Measurements from ENCODE around the gene G6PC3.

GRCh38 chr17:44122816-44123355, 52.4 kb downstream of the G6PC3 start:
- no peak for TF ChIP-seq POLR2A (IDR thresholded peaks at IDR 0.05)
- TF ChIP-seq CTCF (IDR thresholded peaks at IDR 0.05) = no peak
